Effector CD4-positive, alpha-beta T cell (primary cell): ENCODE measurements around the gene RHEB.

Experiments
- DNase-seq: peaks from one replicate; pipeline ENCODE4 v3.0.0-alpha.2; 2020

The RHEB gene

GRCh38 chr7:151468217-151469018 is 51.3 kb downstream of the RHEB start:
- DNase-seq, result no peak

GRCh38 chr7:151465169-151465568 is 54.5 kb downstream of the RHEB start:
- no peak for DNase-seq

- DNase-seq, result no peak
Measured at GRCh38 chr7:151462306-151462779, 57.4 kb downstream of the RHEB start.

GRCh38 chr7:151461942-151462230 is 57.8 kb downstream of the RHEB start:
- no peak for DNase-seq

- no peak for DNase-seq
Measured at GRCh38 chr7:151461096-151461941, 58.4 kb downstream of the RHEB start.

- no peak for DNase-seq
Measured at GRCh38 chr7:151460474-151460855, 59.2 kb downstream of the RHEB start.

GRCh38 chr7:151459726-151460473 is 59.8 kb downstream of the RHEB start:
- DNase-seq, result no peak

- no peak for DNase-seq
Measured at GRCh38 chr7:151457534-151457933, 62.2 kb downstream of the RHEB start.

- DNase-seq, result no peak
Measured at GRCh38 chr7:151456782-151457181, 62.9 kb downstream of the RHEB start.

- DNase-seq, result no peak
Measured at GRCh38 chr7:151456276-151456675, 63.4 kb downstream of the RHEB start.

- no peak for DNase-seq
Measured at GRCh38 chr7:151455690-151456089, 64.0 kb downstream of the RHEB start.

GRCh38 chr7:151454932-151455530 is 64.7 kb downstream of the RHEB start:
- no peak for DNase-seq

GRCh38 chr7:151454305-151454704 is 65.4 kb downstream of the RHEB start:
- no peak for DNase-seq

- DNase-seq, result no peak
Measured at GRCh38 chr7:151453326-151453791, 66.3 kb downstream of the RHEB start.

GRCh38 chr7:151452680-151453325 is 66.9 kb downstream of the RHEB start:
- DNase-seq, result no peak

GRCh38 chr7:151451626-151452571 is 67.8 kb downstream of the RHEB start:
- no peak for DNase-seq

GRCh38 chr7:151451156-151451555 is 68.5 kb downstream of the RHEB start:
- no peak for DNase-seq

- DNase-seq, result no peak
Measured at GRCh38 chr7:151449990-151450389, 69.7 kb downstream of the RHEB start.

GRCh38 chr7:151448261-151449252 is 71.1 kb downstream of the RHEB start:
- peak; percentile 71 for DNase-seq

- DNase-seq, result no peak
Measured at GRCh38 chr7:151447901-151448260, 71.8 kb downstream of the RHEB start.
